ENCODE measurements around the gene TRIM25. TPM values are rescaled to one million over a fixed set of nuclear protein-coding genes. Genes with fewer than 3 reads are reported as not detected.

TRIM25 gene
- total RNA-seq, 1 experiment from 2014 or later: 32.5 TPM

DNA sequence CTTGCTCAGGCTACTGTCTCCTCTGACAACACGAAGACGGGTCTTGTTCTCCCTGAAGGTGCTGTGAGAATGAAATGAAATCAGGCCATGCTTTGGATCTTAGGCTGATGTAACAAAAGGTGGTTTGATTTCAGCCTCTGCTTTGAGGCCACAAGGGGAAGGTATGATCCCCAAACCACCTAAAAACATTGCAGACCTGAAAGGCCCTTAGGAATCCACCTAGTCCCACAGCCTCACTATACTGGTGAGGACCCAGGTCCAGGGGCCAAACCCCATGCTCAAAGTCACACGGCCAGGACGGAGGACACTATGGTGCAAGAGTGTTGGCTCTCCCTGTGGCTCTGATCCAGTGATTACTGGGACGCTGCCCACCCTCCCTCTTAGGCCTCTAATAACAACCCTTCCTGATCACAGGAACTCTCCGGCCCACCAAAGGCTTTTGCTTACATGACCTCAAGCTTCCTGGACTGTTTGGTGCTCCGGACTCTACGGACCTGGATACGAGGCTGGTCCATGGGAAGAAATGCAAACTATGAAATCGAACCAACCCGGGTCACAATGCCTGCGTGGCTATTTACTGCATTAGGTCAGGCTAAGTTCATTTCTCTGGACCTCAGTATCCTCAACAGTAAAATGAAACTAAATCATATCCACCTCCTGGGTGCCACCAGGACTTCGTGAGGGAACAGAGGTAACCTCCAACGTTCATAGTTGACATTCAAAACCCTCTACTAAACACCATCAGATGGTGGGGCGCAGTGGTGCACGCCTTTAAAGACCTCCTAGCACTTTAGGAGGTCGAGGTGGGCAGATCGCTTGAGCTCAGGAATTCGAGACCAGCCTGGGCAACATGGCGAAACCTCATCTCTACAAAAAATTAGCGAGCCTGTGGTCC is 1.5 kb downstream of the TRIM25 start:
- Histone ChIP-seq H2AK5ac (ENCODE audit: insufficient read length, low read length) (no peak overlapping the region), H3K79me1 (ENCODE audit: insufficient read depth, low read depth, low read length, poor library complexity, severe bottlenecking) (no peaks in the 10 kb centered on the region), H2BK120ac (ENCODE audit: low read depth, low read length, poor library complexity, severe bottlenecking) (no peak overlapping the region), H3K23ac (ENCODE audit: insufficient read length, low read depth, low read length) (no peak overlapping the region), H4K20me1 (ENCODE audit: control insufficient read depth, insufficient read depth, insufficient read length) (no peaks in the 10 kb centered on the region), H2BK20ac (ENCODE audit: low read depth, low read length, poor library complexity, severe bottlenecking) (no peak overlapping the region), H3K4me1 (ENCODE audit: insufficient read depth, low read length) (no peaks in the 10 kb centered on the region; the same call in 1 of the 2 replicates), H3K27me3 (ENCODE audit: insufficient read depth, low read length) (peaks cover 2% of the 10 kb centered on the region; the same call in 1 of the 2 replicates), H3K18ac (ENCODE audit: insufficient read length, low read depth, low read length) (no peak overlapping the region), H4K91ac (ENCODE audit: insufficient read length, low read depth, low read length) (no peak overlapping the region), H3T11ph (ENCODE audit: low read length) (no peak overlapping the region), H3K14ac (ENCODE audit: insufficient read depth, low read length) (no peak overlapping the region), H2BK15ac (ENCODE audit: low read depth, low read length) (no peak overlapping the region), H3K79me2 (ENCODE audit: insufficient read depth, low read length) (no peaks in the 10 kb centered on the region; the same call in 1 of the 2 replicates), H3K9me3 (ENCODE audit: control insufficient read depth, low read depth, low read length) (no peaks in the 10 kb centered on the region), H3K4me2 (ENCODE audit: insufficient read depth, insufficient read length, low read length) (peak overlapping the region; percentile 60), H4K8ac (replicated peaks; ENCODE audit: insufficient read length, low read depth, low read length) (no peak overlapping the region), H3K4ac (ENCODE audit: low read depth, low read length) (no peak overlapping the region), H3K27ac (ENCODE audit: insufficient read length, low read depth, low read length) (no peak overlapping the region), H3K9ac (ENCODE audit: extremely low read depth, insufficient read length, low read length) (no peak overlapping the region), H2BK5ac (ENCODE audit: insufficient read length, low read length) (no peak overlapping the region), H4K5ac (ENCODE audit: insufficient read length, low read depth, low read length) (no peak overlapping the region), H2AFZ (ENCODE audit: low read length) (no peak overlapping the region), H3K23me2 (ENCODE audit: insufficient read length, low read depth, low read length, poor library complexity, severe bottlenecking) (peaks cover 21% of the 10 kb centered on the region), H2BK12ac (ENCODE audit: insufficient read length, low read depth, low read length) (no peak overlapping the region), H3K56ac (ENCODE audit: insufficient read length, low read depth, low read length) (no peak overlapping the region)
- TF ChIP-seq CTCF (conservative IDR thresholded peaks at IDR 0.05): no peak
- Mint-ChIP-seq H3K4me1 (peaks cover 14 to 18% of the 10 kb centered on the region in 2 experiments), H3K9me3 (peaks cover 0 to 3% of the 10 kb centered on the region in 2 experiments; a peak in 1 of 5 replicates), H3K27me3 (ENCODE audit: low read depth) (peaks cover 34% of the 10 kb centered on the region), H3K36me3 (ENCODE audit: insufficient read depth in 1 of 3, low read depth in 3 of 3) (peaks cover 3 to 21% (median 9%) of the 10 kb centered on the region in 3 experiments), H3K27ac (no peak overlapping the region; a peak in 1 of 7 replicates), H3K4me3 (peak overlapping the region; percentile 79 to 96)
- no CpG with 5 or more reads among the region's 21 CpGs for WGBS (ENCODE audit: extremely low coverage, insufficient read length, low lambda C conversion rate)
- no peak for DNase-seq

Measured in H9 (cell line).